Measurements from ENCODE around the gene UBE2V1.

DNA sequence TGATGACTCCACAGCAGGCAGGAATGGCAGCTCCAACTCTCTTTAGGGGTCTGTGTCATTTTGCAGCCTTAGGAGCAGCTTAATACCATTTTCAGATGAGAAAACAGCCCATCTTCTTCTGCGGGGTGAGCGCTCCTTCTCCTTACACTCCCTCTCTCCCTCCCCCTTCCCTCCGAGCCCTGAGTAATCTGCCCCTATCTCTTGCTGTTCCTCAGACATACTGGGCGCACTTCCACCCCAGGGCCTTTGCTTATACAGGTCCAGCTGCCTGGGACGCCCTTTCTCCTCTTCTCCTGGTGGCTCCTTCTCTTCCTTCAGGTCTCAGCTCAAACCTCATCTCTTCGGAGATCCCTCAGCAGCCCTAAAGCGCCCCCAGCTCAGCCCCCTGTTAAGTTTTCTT, 75.4 kb downstream of the UBE2V1 start:
- TF ChIP-seq EP300 (IDR thresholded peaks at IDR 0.05) (no peak), POLR2A (IDR thresholded peaks at IDR 0.05) (no peak)
- TF ChIP-seq, protein P1, sequence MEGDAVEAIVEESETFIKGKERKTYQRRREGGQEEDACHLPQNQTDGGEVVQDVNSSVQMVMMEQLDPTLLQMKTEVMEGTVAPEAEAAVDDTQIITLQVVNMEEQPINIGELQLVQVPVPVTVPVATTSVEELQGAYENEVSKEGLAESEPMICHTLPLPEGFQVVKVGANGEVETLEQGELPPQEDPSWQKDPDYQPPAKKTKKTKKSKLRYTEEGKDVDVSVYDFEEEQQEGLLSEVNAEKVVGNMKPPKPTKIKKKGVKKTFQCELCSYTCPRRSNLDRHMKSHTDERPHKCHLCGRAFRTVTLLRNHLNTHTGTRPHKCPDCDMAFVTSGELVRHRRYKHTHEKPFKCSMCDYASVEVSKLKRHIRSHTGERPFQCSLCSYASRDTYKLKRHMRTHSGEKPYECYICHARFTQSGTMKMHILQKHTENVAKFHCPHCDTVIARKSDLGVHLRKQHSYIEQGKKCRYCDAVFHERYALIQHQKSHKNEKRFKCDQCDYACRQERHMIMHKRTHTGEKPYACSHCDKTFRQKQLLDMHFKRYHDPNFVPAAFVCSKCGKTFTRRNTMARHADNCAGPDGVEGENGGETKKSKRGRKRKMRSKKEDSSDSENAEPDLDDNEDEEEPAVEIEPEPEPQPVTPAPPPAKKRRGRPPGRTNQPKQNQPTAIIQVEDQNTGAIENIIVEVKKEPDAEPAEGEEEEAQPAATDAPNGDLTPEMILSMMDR (IDR thresholded peaks at IDR 0.05), result no peak
